ENCODE measurements around the gene KCNH5. TPM values are rescaled to one million over a fixed set of nuclear protein-coding genes. Genes with fewer than 3 reads are reported as not detected.

Gene KCNH5
- total and polyA plus RNA-seq, 2 experiments from 2014 or later, result 0.36 to 1.3 TPM

DNA sequence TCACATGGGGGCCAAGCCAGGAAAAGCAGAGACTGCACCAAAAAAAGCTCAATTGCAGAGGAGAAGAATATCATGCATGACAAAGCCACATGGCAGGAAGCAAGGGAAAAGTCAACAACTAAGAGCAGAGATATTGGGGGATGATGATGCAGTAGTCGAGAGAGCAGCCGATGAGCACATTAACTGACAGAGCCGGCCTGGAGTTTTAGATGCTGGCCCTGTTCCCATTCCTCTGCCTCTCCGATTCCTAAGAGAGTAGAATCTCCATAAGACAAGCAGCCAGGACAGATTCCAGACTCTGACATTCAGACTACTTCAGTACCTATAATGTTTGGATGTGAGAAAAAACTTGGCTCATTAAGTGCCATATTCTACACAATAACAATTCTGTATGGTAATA, 155.9 kb downstream of the KCNH5 start:
- no peak for DNase-seq (ENCODE audit: low spot score)
- Histone ChIP-seq H3K4me1 (ENCODE audit: insufficient read depth) (no peaks in the 10 kb centered on the region), H3K27ac (no peak overlapping the region), H3K4me2 (no peak overlapping the region), H3K4me3 (no peak overlapping the region), H3K27me3 (no peaks in the 10 kb centered on the region), H2AFZ (no peak overlapping the region), H3K79me2 (no peaks in the 10 kb centered on the region), H3K9me3 (ENCODE audit: low read depth) (no peaks in the 10 kb centered on the region), H3K36me3 (replicated peaks; ENCODE audit: insufficient read depth, low read depth) (no peaks in the 10 kb centered on the region), H3K9me2 (replicated peaks; ENCODE audit: insufficient read depth) (no peaks in the 10 kb centered on the region), H4K20me1 (ENCODE audit: insufficient read depth, poor library complexity, severe bottlenecking) (no peaks in the 10 kb centered on the region)
- 72% methylated on average over 4 of the region's 4 CpGs for WGBS (ENCODE audit: low lambda C conversion rate, missing lambda C conversion rate)
- TF ChIP-seq EZH2phosphoT487 (IDR thresholded peaks at IDR 0.05; ENCODE audit: low read depth, severe bottlenecking, unreplicated experiment) (no peak), EZH2 (IDR thresholded peaks at IDR 0.05; ENCODE audit: borderline replicate concordance) (no peak)

DNA sequence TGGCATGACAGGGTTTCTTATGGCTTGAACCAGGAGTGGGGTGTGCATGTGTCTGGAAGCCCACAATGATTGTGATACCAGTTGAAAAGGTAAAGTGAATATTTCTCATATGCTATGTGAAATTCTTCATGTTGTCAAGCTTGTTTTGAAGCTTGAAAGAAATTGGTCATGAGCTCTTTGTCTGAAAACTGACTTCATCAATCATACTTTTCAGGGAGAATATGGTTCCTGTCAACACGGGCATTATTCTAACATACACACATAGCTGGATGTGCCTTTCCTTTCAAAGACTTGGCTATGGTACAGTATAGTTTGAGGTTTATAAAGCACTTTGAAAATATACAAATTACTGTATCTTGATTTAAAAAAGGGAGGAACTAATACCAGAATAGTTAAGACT, 158.8 kb downstream of the KCNH5 start:
- H4K20me1 ChIP-seq (ENCODE audit: insufficient read depth, poor library complexity, severe bottlenecking), result no peaks in the 10 kb centered on the region
- no peak overlapping the region for H3K27ac ChIP-seq
- H3K4me1 ChIP-seq (ENCODE audit: insufficient read depth), result no peaks in the 10 kb centered on the region
- H3K9me2 ChIP-seq (replicated peaks; ENCODE audit: insufficient read depth), result no peaks in the 10 kb centered on the region
- TF ChIP-seq EZH2 (IDR thresholded peaks at IDR 0.05; ENCODE audit: borderline replicate concordance) (no peak), EZH2phosphoT487 (IDR thresholded peaks at IDR 0.05; ENCODE audit: low read depth, severe bottlenecking, unreplicated experiment) (no peak)
- TF ChIP-seq, protein P1, sequence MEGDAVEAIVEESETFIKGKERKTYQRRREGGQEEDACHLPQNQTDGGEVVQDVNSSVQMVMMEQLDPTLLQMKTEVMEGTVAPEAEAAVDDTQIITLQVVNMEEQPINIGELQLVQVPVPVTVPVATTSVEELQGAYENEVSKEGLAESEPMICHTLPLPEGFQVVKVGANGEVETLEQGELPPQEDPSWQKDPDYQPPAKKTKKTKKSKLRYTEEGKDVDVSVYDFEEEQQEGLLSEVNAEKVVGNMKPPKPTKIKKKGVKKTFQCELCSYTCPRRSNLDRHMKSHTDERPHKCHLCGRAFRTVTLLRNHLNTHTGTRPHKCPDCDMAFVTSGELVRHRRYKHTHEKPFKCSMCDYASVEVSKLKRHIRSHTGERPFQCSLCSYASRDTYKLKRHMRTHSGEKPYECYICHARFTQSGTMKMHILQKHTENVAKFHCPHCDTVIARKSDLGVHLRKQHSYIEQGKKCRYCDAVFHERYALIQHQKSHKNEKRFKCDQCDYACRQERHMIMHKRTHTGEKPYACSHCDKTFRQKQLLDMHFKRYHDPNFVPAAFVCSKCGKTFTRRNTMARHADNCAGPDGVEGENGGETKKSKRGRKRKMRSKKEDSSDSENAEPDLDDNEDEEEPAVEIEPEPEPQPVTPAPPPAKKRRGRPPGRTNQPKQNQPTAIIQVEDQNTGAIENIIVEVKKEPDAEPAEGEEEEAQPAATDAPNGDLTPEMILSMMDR (IDR thresholded peaks at IDR 0.05; ENCODE audit: poor library complexity), result no peak
- no peak overlapping the region for H3K4me3 ChIP-seq
- H3K4me2 ChIP-seq, result no peak overlapping the region
- no peaks in the 10 kb centered on the region for H3K27me3 ChIP-seq
- 72% methylated on average over 1 of the region's 1 CpG for WGBS (ENCODE audit: low lambda C conversion rate, missing lambda C conversion rate)
- H3K9me3 ChIP-seq (ENCODE audit: low read depth), result no peaks in the 10 kb centered on the region
- no peaks in the 10 kb centered on the region for H3K36me3 ChIP-seq (replicated peaks; ENCODE audit: insufficient read depth, low read depth)
- no peak overlapping the region for H2AFZ ChIP-seq
- H3K79me2 ChIP-seq, result no peaks in the 10 kb centered on the region
- DNase-seq (ENCODE audit: low spot score), result no peak

DNA sequence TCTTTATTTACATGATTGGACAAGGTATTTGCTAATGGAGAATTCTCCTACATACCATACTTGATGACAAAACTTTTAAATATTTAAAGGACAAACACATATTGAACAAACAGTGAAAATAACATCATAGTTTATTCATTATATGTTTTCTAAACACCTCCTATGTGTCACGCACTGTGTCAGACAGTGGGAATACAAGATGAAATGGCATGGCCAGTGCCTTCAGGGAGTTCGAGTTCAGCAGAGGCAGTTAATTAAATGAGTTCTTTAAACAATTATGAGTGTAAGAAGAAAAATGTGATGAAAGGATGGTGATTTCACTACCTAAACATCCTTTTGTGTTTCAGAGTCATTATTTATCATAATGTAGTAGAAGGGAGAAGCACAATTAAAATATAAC, 159.8 kb downstream of the KCNH5 start:
- 82% methylated on average over 2 of the region's 2 CpGs for WGBS (ENCODE audit: low lambda C conversion rate, missing lambda C conversion rate)

DNA sequence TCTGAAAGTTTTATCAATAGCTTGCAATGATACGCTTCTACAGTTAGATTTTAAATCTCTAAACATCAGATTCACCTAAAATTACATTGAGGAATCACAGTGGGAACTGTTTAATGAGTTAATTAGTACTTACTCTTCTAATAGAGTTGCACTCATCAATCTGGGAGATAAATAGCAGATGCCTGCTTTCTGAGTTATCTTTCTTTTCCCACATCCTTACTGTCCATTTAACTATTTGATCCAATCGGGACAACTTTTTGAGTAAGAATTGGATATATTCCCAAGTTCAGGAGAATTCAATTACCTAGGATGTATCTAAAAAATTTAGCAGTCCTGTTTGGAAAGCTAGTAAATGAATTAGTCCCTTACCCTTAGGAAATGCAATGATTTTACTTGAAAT, 162.3 kb downstream of the KCNH5 start:
- Histone ChIP-seq H3K4me3 (no peak overlapping the region), H3K27me3 (no peaks in the 10 kb centered on the region), H3K4me1 (ENCODE audit: insufficient read depth) (no peaks in the 10 kb centered on the region), H3K36me3 (replicated peaks; ENCODE audit: insufficient read depth, low read depth) (no peaks in the 10 kb centered on the region), H3K9me3 (ENCODE audit: low read depth) (no peaks in the 10 kb centered on the region), H3K4me2 (no peak overlapping the region), H3K9me2 (replicated peaks; ENCODE audit: insufficient read depth) (no peaks in the 10 kb centered on the region), H3K79me2 (no peaks in the 10 kb centered on the region), H2AFZ (no peak overlapping the region), H3K27ac (no peak overlapping the region), H4K20me1 (ENCODE audit: insufficient read depth, poor library complexity, severe bottlenecking) (no peaks in the 10 kb centered on the region)
- no peak for DNase-seq (ENCODE audit: low spot score)
- 93% methylated on average over 2 of the region's 2 CpGs for WGBS (ENCODE audit: low lambda C conversion rate, missing lambda C conversion rate)
- TF ChIP-seq EZH2 (IDR thresholded peaks at IDR 0.05; ENCODE audit: borderline replicate concordance), result no peak
- no peak for TF ChIP-seq EZH2phosphoT487 (IDR thresholded peaks at IDR 0.05; ENCODE audit: low read depth, severe bottlenecking, unreplicated experiment)
- TF ChIP-seq, protein P1 (IDR thresholded peaks at IDR 0.05; ENCODE audit: poor library complexity), result no peak

More for the DNA sequence above, 159.8 kb downstream of the KCNH5 start:
- Histone ChIP-seq H3K9me2 (replicated peaks; ENCODE audit: insufficient read depth) (no peaks in the 10 kb centered on the region), H3K4me2 (no peak overlapping the region), H3K4me1 (ENCODE audit: insufficient read depth) (no peaks in the 10 kb centered on the region), H3K27ac (no peak overlapping the region), H3K36me3 (replicated peaks; ENCODE audit: insufficient read depth, low read depth) (no peaks in the 10 kb centered on the region), H3K27me3 (no peaks in the 10 kb centered on the region), H2AFZ (no peak overlapping the region), H4K20me1 (ENCODE audit: insufficient read depth, poor library complexity, severe bottlenecking) (no peaks in the 10 kb centered on the region), H3K79me2 (no peaks in the 10 kb centered on the region), H3K4me3 (no peak overlapping the region), H3K9me3 (ENCODE audit: low read depth) (no peaks in the 10 kb centered on the region)
- no peak for DNase-seq (ENCODE audit: low spot score)
- no peak for TF ChIP-seq EZH2phosphoT487 (IDR thresholded peaks at IDR 0.05; ENCODE audit: low read depth, severe bottlenecking, unreplicated experiment)
- no peak for TF ChIP-seq EZH2 (IDR thresholded peaks at IDR 0.05; ENCODE audit: borderline replicate concordance)
- TF ChIP-seq, protein P1 (IDR thresholded peaks at IDR 0.05; ENCODE audit: poor library complexity), result no peak

Data from hepatocyte (in vitro differentiated cells).